Measurements from ENCODE around the gene LRRC8D. TPM values are rescaled to one million over a fixed set of nuclear protein-coding genes. Genes with fewer than 3 reads are reported as not detected.
"Not testable (repeated sequence)": the region's sequence is repeated elsewhere in the genome, so short reads cannot be mapped to it uniquely, and the experiment has no call there.

The LRRC8D gene
- total and polyA plus RNA-seq, 2 experiments from 2014 or later = 30.1 to 30.7 TPM

GRCh38 chr1:89790592-89790991, 30.2 kb upstream of the LRRC8D start:
- H3K4me1 ChIP-seq (ENCODE audit: insufficient read depth) = no peaks in the 10 kb centered on the region; the same call in 1 of the 2 replicates
- peak; percentile 54 for DNase-seq
- no peaks in the 10 kb centered on the region for H3K9me3 ChIP-seq (ENCODE audit: low read depth)
- no peaks in the 10 kb centered on the region for H4K20me1 ChIP-seq (ENCODE audit: insufficient read depth)
- no peak overlapping the region for H3K9ac ChIP-seq
- 19 to 30% methylated on average over 2 of the region's 2 CpGs for WGBS, 2 experiments (ENCODE audit: low coverage in 1 of 2, low lambda C conversion rate in 2 of 2, missing lambda C conversion rate in 2 of 2)
- no peak for TF ChIP-seq EZH2phosphoT487 (IDR thresholded peaks at IDR 0.05; ENCODE audit: insufficient read depth, low read depth)
- TF ChIP-seq EZH2 (IDR thresholded peaks at IDR 0.05; ENCODE audit: insufficient read depth, poor library complexity, severe bottlenecking) = no peak
- H3F3A ChIP-seq (ENCODE audit: insufficient read depth) = no peaks in the 10 kb centered on the region
- H3K4me2 ChIP-seq (ENCODE audit: unreplicated experiment) = no peak overlapping the region
- no peak overlapping the region for H3K27ac ChIP-seq
- in situ Hi-C loops (cut with MboI) = no loop called here
- H3K4me3 ChIP-seq = no peak overlapping the region
- 0 out of 2 replicates have a peak overlapping the region, but pooled peaks have one; percentile 9 for H2AFZ ChIP-seq
- H3K36me3 ChIP-seq (ENCODE audit: low read depth) = no peaks in the 10 kb centered on the region
- no peaks in the 10 kb centered on the region; the same call in 1 of the 2 replicates for H3K9me2 ChIP-seq (ENCODE audit: insufficient read depth)
- H3K27me3 ChIP-seq (replicated peaks; ENCODE audit: insufficient read depth) = no peaks in the 10 kb centered on the region
- no peaks in the 10 kb centered on the region for H3K79me2 ChIP-seq (ENCODE audit: insufficient read depth)

DNA sequence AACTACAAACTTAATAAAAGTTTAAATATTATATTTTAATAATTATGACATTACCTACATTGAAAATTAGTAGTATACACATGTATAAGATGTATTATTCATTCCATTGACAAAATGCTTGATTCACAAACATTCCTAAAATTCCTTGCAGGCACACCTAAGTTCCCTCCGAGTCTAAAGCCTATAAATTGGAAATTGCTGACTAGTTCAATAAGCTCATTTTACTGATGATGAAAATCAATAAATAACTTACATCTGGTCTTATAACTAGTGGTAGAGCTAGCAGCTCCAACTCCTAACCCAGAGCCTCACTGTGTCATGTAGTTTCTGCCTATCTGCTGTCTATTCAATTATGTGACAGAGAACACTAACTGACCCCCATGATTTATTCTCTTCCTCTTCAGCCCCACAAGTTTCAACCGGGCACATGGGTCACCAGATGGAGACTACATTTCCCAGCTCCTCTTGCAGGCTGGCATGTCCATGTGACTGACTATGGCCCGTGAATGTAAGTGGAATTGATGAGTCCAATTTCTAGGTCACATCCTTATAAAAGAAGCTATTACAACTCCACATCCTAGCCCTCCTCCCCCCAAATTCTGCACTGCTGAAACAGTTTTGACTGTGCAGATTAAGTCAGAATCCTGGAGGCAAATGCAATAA, 29.6 kb upstream of the LRRC8D start:
- H3K4me2 ChIP-seq (ENCODE audit: unreplicated experiment) = no peak overlapping the region
- H3K27me3 ChIP-seq (replicated peaks; ENCODE audit: insufficient read depth) = no peaks in the 10 kb centered on the region
- H3K79me2 ChIP-seq (ENCODE audit: insufficient read depth) = no peaks in the 10 kb centered on the region
- H4K20me1 ChIP-seq (ENCODE audit: insufficient read depth) = no peaks in the 10 kb centered on the region
- H3K4me1 ChIP-seq (ENCODE audit: insufficient read depth) = no peaks in the 10 kb centered on the region
- H3F3A ChIP-seq (ENCODE audit: insufficient read depth) = no peaks in the 10 kb centered on the region
- H3K9ac ChIP-seq = no peak overlapping the region
- DNase-seq = peak; percentile 13
- no peak overlapping the region for H3K27ac ChIP-seq
- 47 to 52% methylated on average over 3 of the region's 3 CpGs for WGBS, 2 experiments (ENCODE audit: low coverage in 1 of 2, low lambda C conversion rate in 2 of 2, missing lambda C conversion rate in 2 of 2)
- no peak overlapping the region for H2AFZ ChIP-seq
- H3K4me3 ChIP-seq = no peak overlapping the region
- no peak for TF ChIP-seq EZH2 (IDR thresholded peaks at IDR 0.05; ENCODE audit: insufficient read depth, poor library complexity, severe bottlenecking)
- no peak for TF ChIP-seq EZH2phosphoT487 (IDR thresholded peaks at IDR 0.05; ENCODE audit: insufficient read depth, low read depth)
- H3K36me3 ChIP-seq (ENCODE audit: low read depth) = no peaks in the 10 kb centered on the region
- H3K9me3 ChIP-seq (ENCODE audit: low read depth) = no peaks in the 10 kb centered on the region
- in situ Hi-C loops (cut with MboI) = no loop called here
- H3K9me2 ChIP-seq (ENCODE audit: insufficient read depth) = no peaks in the 10 kb centered on the region; the same call in 1 of the 2 replicates

GRCh38 chr1:89794406-89794805, 26.4 kb upstream of the LRRC8D start:
- 54 to 58% methylated on average over 5 of the region's 5 CpGs for WGBS, 2 experiments (ENCODE audit: low coverage in 1 of 2, low lambda C conversion rate in 2 of 2, missing lambda C conversion rate in 2 of 2)
- Histone ChIP-seq H3K4me1 (ENCODE audit: insufficient read depth) (no peaks in the 10 kb centered on the region), H3K4me3 (no peak overlapping the region), H3F3A (ENCODE audit: insufficient read depth) (no peaks in the 10 kb centered on the region), H2AFZ (no peak overlapping the region), H3K9me3 (ENCODE audit: low read depth) (no peaks in the 10 kb centered on the region), H3K4me2 (ENCODE audit: unreplicated experiment) (no peak overlapping the region), H4K20me1 (ENCODE audit: insufficient read depth) (no peaks in the 10 kb centered on the region), H3K79me2 (ENCODE audit: insufficient read depth) (no peaks in the 10 kb centered on the region), H3K9me2 (ENCODE audit: insufficient read depth) (no peaks in the 10 kb centered on the region; the same call in 1 of the 2 replicates), H3K9ac (no peak overlapping the region), H3K27ac (no peak overlapping the region), H3K27me3 (replicated peaks; ENCODE audit: insufficient read depth) (no peaks in the 10 kb centered on the region), H3K36me3 (ENCODE audit: low read depth) (no peaks in the 10 kb centered on the region)
- peak; percentile 38 for DNase-seq
- in situ Hi-C loops (cut with MboI) = no loop called here
- TF ChIP-seq EZH2phosphoT487 (IDR thresholded peaks at IDR 0.05; ENCODE audit: insufficient read depth, low read depth) = no peak
- TF ChIP-seq EZH2 (IDR thresholded peaks at IDR 0.05; ENCODE audit: insufficient read depth, poor library complexity, severe bottlenecking) = no peak

- H3K9ac ChIP-seq; H3F3A ChIP-seq (ENCODE audit: insufficient read depth); DNase-seq; H3K9me3 ChIP-seq (ENCODE audit: low read depth); H3K36me3 ChIP-seq (ENCODE audit: low read depth); H3K9me2 ChIP-seq (ENCODE audit: insufficient read depth); H4K20me1 ChIP-seq (ENCODE audit: insufficient read depth); H3K27ac ChIP-seq; in situ Hi-C loops (cut with MboI); H3K4me2 ChIP-seq (ENCODE audit: unreplicated experiment); H2AFZ ChIP-seq; H3K4me1 ChIP-seq (ENCODE audit: insufficient read depth); H3K4me3 ChIP-seq; H3K27me3 ChIP-seq (replicated peaks; ENCODE audit: insufficient read depth); H3K79me2 ChIP-seq (ENCODE audit: insufficient read depth): not testable (repeated sequence)
- 53 to 61% methylated on average over 4 of the region's 4 CpGs for WGBS, 2 experiments (ENCODE audit: low coverage in 1 of 2, low lambda C conversion rate in 2 of 2, missing lambda C conversion rate in 2 of 2)
Observed at GRCh38 chr1:89795571-89795970, 25.3 kb upstream of the LRRC8D start.

GRCh38 chr1:89797876-89798275, 23.0 kb upstream of the LRRC8D start:
- DNase-seq; H3K4me2 ChIP-seq (ENCODE audit: unreplicated experiment); H3F3A ChIP-seq (ENCODE audit: insufficient read depth); H3K9me2 ChIP-seq (ENCODE audit: insufficient read depth); H2AFZ ChIP-seq; in situ Hi-C loops (cut with MboI); H3K36me3 ChIP-seq (ENCODE audit: low read depth); H3K9me3 ChIP-seq (ENCODE audit: low read depth); H3K27ac ChIP-seq; H3K9ac ChIP-seq; H4K20me1 ChIP-seq (ENCODE audit: insufficient read depth); H3K4me3 ChIP-seq; H3K27me3 ChIP-seq (replicated peaks; ENCODE audit: insufficient read depth); H3K4me1 ChIP-seq (ENCODE audit: insufficient read depth); H3K79me2 ChIP-seq (ENCODE audit: insufficient read depth): not testable (repeated sequence)
- WGBS, 2 experiments (ENCODE audit: low coverage in 1 of 2, low lambda C conversion rate in 2 of 2, missing lambda C conversion rate in 2 of 2) = 95 to 100% methylated on average over 6 to 16 of the region's 32 CpGs

Measured in GM23248 (cell line).